Ramos (cell line): Measurements from ENCODE around the gene SH3BGRL.

Experiments
- in situ Hi-C: fragments of 300-500 bp; cut with MboI; formaldehyde crosslinking; loops from one replicate; pipeline ENCODE4 v1.14.3; 2022; ENCODE audit warnings: low sequenced_read_pairs; ENCODE audit not compliant: unreplicated experiment

The SH3BGRL gene

GRCh38 chrX:81201671-81202455 is at the start of gene SH3BGRL, which contains the start of gene HMGN5:
Gene SH3BGRL, plus strand, starts transcription at chrX:81202102. Its CDS starts 99 bp downstream, at chrX:81202201.
Gene HMGN5, minus strand, starts transcription at chrX:81201913. Its CDS starts 80,364 bp downstream, at chrX:81121549.
- in situ Hi-C loops, result loop anchor here (25.0 kb wide), 1 partner anchor 390 kb away; the partner anchor contains the start of gene BRWD3

- in situ Hi-C loops, result no loop called here
These were observed 33.5 kb upstream of the SH3BGRL start for GRCh38 chrX:81168391-81168790.

GRCh38 chrX:81174286-81174685 is 27.6 kb upstream of the SH3BGRL start:
- in situ Hi-C loops, result no loop called here

GRCh38 chrX:81195259-81195658 is 6.6 kb upstream of the SH3BGRL start:
- in situ Hi-C loops, result loop anchor here (25.0 kb wide), 1 partner anchor 192 kb away; no protein-coding TSS in a partner anchor

- in situ Hi-C loops, result loop anchor here (25.0 kb wide), 1 partner anchor 192 kb away; no protein-coding TSS in a partner anchor
These were observed 6.2 kb upstream of the SH3BGRL start for GRCh38 chrX:81195712-81196111.

GRCh38 chrX:81201071-81201470 is 831 bp upstream of the SH3BGRL start:
- in situ Hi-C loops, result loop anchor here (25.0 kb wide), 1 partner anchor 389 kb away; the partner anchor contains the start of gene BRWD3

- in situ Hi-C loops, result loop anchor here (25.0 kb wide), 1 partner anchor 390 kb away; the partner anchor contains the start of gene BRWD3
These were observed 536 bp downstream of the SH3BGRL start for GRCh38 chrX:81202456-81202819.

- in situ Hi-C loops, result loop anchor here (25.0 kb wide), 1 partner anchor 391 kb away; the partner anchor contains the start of gene BRWD3
These were observed 1.0 kb downstream of the SH3BGRL start for GRCh38 chrX:81202943-81203342.

GRCh38 chrX:81205551-81205950 is 3.6 kb downstream of the SH3BGRL start:
- in situ Hi-C loops, result loop anchor here (25.0 kb wide), 1 partner anchor 393 kb away; the partner anchor contains the start of gene BRWD3

- in situ Hi-C loops, result loop anchor here (25.0 kb wide), 1 partner anchor 394 kb away; the partner anchor contains the start of gene BRWD3
These were observed 4.6 kb downstream of the SH3BGRL start for GRCh38 chrX:81206476-81206875.

GRCh38 chrX:81208916-81209315 is 7.0 kb downstream of the SH3BGRL start:
- in situ Hi-C loops, result loop anchor here (25.0 kb wide), 1 partner anchor 397 kb away; the partner anchor contains the start of gene BRWD3

GRCh38 chrX:81215685-81216084 is 13.8 kb downstream of the SH3BGRL start:
- in situ Hi-C loops, result loop anchor here (25.0 kb wide), 1 partner anchor 403 kb away; the partner anchor contains the start of gene BRWD3

GRCh38 chrX:81229229-81229628 is 27.3 kb downstream of the SH3BGRL start:
- in situ Hi-C loops, result no loop called here

- in situ Hi-C loops, result no loop called here
These were observed 28.0 kb downstream of the SH3BGRL start for GRCh38 chrX:81229901-81230300.

- in situ Hi-C loops, result no loop called here
These were observed 29.6 kb downstream of the SH3BGRL start for GRCh38 chrX:81231476-81231875.

GRCh38 chrX:81232218-81232617 is 30.3 kb downstream of the SH3BGRL start:
- in situ Hi-C loops, result no loop called here

- in situ Hi-C loops, result no loop called here
These were observed 35.6 kb downstream of the SH3BGRL start for GRCh38 chrX:81237516-81237915.

- in situ Hi-C loops, result no loop called here
These were observed 36.3 kb downstream of the SH3BGRL start for GRCh38 chrX:81238166-81238565.

GRCh38 chrX:81240701-81241331 is 38.9 kb downstream of the SH3BGRL start:
- in situ Hi-C loops, result no loop called here

- in situ Hi-C loops, result no loop called here
These were observed 39.9 kb downstream of the SH3BGRL start for GRCh38 chrX:81241753-81242152.

GRCh38 chrX:81255876-81256275 is 54.0 kb downstream of the SH3BGRL start:
- in situ Hi-C loops, result no loop called here
